SK-N-SH (cell line): Measurements from ENCODE around the gene IFT20. TPM values are rescaled to one million over a fixed set of nuclear protein-coding genes. Genes with fewer than 3 reads are reported as not detected.

Experiments
- CTCF ChIA-PET: fragments of 300-600, 350-600 bp; formaldehyde crosslinking; extraction: SDS; loops from one replicate; lab custom pipeline; 2021; lab: Yijun Ruan, JAX
- POLR2A ChIA-PET: fragments of 350-600 bp; sonication (Branson Sonifier 250); formaldehyde crosslinking; extraction: SDS; loops from one replicate; lab custom pipeline; 2020; ENCODE audit warnings: antibody characterized with exemption, inconsistent platforms; lab: Yijun Ruan, JAX
- DNase-seq: peaks from one replicate; pipeline ENCODE4 v3.0.0; 2012
- H2AFZ ChIP-seq: fragments of 200-600 bp; sonication (generic); 2 replicates; pipeline ENCODE4 v1.8.1; 2016; ENCODE audit warnings: antibody characterized with exemption, mild to moderate bottlenecking, low read depth
- H3F3A ChIP-seq: fragments of 200-600 bp; sonication (generic); replicated peaks from 2 replicates; pipeline ENCODE3; 2016; ENCODE audit warnings: antibody characterized with exemption, mild to moderate bottlenecking; ENCODE audit not compliant: insufficient read depth
- H3K27ac ChIP-seq, 2 experiments: fragments of 200-500 bp in 1 of 2; fragments of 200-600 bp in 1 of 2; sonication (Bioruptor generic) in 1 of 2; sonication (generic), shearing (Covaris generic) in 1 of 2; 2 replicates each; pipeline versions ENCODE4 v1.5.1 to v1.6.1; 2014 to 2016; ENCODE audit warnings: low read depth in 2 of 2, inconsistent platforms in 1 of 2, low read length in 1 of 2, mild to moderate bottlenecking in 1 of 2, mixed read lengths in 1 of 2
- H3K27me3 ChIP-seq: fragments of 200-600 bp; sonication (generic), shearing (Covaris generic); 2 replicates; pipeline ENCODE4 v1.6.1; 2016; ENCODE audit warnings: mixed run types; ENCODE audit not compliant: insufficient read depth
- H3K36me3 ChIP-seq, 2 experiments: fragments of 200-500 bp in 1 of 2; fragments of 200-600 bp in 1 of 2; sonication (Bioruptor generic) in 1 of 2; sonication (generic) in 1 of 2; replicated peaks in 1 of 2; 2 replicates each; pipeline versions ENCODE3 to v1.5.1; 2014 to 2016; ENCODE audit warnings: low read length in 1 of 2, mild to moderate bottlenecking in 1 of 2; ENCODE audit not compliant: insufficient read depth in 2 of 2, control insufficient read depth in 1 of 2
- H3K4me1 ChIP-seq, 2 experiments: fragments of 200-500 bp in 1 of 2; fragments of 200-600 bp in 1 of 2; sonication (Bioruptor generic) in 1 of 2; sonication (generic), shearing (Covaris generic) in 1 of 2; 2 replicates each; pipeline versions ENCODE4 v1.5.1 to v1.6.1; 2014 to 2016; ENCODE audit warnings: low read depth in 1 of 2, low read length in 1 of 2, mixed run types in 1 of 2; ENCODE audit not compliant: insufficient read depth in 2 of 2, control insufficient read depth in 1 of 2
- H3K4me2 ChIP-seq: fragments of 200-600 bp; sonication (generic), shearing (Covaris generic); 2 replicates; pipeline ENCODE4 v1.6.1; 2017; ENCODE audit warnings: mixed run types
- H3K4me3 ChIP-seq, 2 experiments: fragments of 200-500 bp in 1 of 2; fragments of 200-600 bp in 1 of 2; sonication (Bioruptor generic) in 1 of 2; sonication (generic), shearing (Covaris generic) in 1 of 2; 2 replicates each; pipeline versions ENCODE4 v1.5.1 to v1.8.1; 2014 to 2016; ENCODE audit warnings: low read depth in 2 of 2, inconsistent platforms in 1 of 2, low read length in 1 of 2, mild to moderate bottlenecking in 1 of 2, mixed read lengths in 1 of 2, moderate library complexity in 1 of 2
- H3K79me2 ChIP-seq: fragments of 200-600 bp; sonication (generic); 2 replicates; pipeline ENCODE4 v1.8.1; 2017; ENCODE audit warnings: mild to moderate bottlenecking; ENCODE audit not compliant: insufficient read depth
- H3K9ac ChIP-seq: fragments of 200-600 bp; sonication (generic); 2 replicates; pipeline ENCODE4 v1.6.1; 2017; ENCODE audit warnings: mixed run types
- H3K9me2 ChIP-seq: fragments of 200-600 bp; sonication (generic); 2 replicates; pipeline ENCODE4 v1.6.1; 2017; ENCODE audit warnings: mixed run types
- H3K9me3 ChIP-seq: fragments of 200-600 bp; sonication (generic); 2 replicates; pipeline ENCODE4 v1.6.1; 2017; ENCODE audit warnings: mixed run types, mild to moderate bottlenecking, moderate library complexity
- H4K20me1 ChIP-seq: fragments of 200-600 bp; sonication (generic); 2 replicates; pipeline ENCODE4 v1.6.1; 2017; ENCODE audit warnings: mild to moderate bottlenecking, mixed run types; ENCODE audit not compliant: insufficient read depth
- FOSL2 ChIP-seq: IDR thresholded peaks from 2 replicates; pipeline ENCODE4 v1.4.0; 2012; ENCODE audit warnings: low read depth, mild to moderate bottlenecking, moderate library complexity, borderline replicate concordance
- FOXM1 ChIP-seq: IDR thresholded peaks from 2 replicates; pipeline ENCODE4 v1.4.0; 2012; ENCODE audit warnings: low read depth, mild to moderate bottlenecking
- GATA2 ChIP-seq: sonication (generic); formaldehyde crosslinking; IDR thresholded peaks from 2 replicates; pipeline ENCODE4 v1.5.0; 2020; ENCODE audit warnings: mild to moderate bottlenecking, missing genetic modification reagents
- JUND ChIP-seq: IDR thresholded peaks from 2 replicates; pipeline ENCODE4 v1.4.0; 2012
- NRF1 ChIP-seq: IDR thresholded peaks from 2 replicates; pipeline ENCODE4 v1.6.1; 2012; ENCODE audit warnings: low read depth, mild to moderate bottlenecking, low read length
- RAD21 ChIP-seq: IDR thresholded peaks from 2 replicates; pipeline ENCODE4 v1.6.1; 2012; ENCODE audit warnings: mild to moderate bottlenecking, low read length
- RFX5 ChIP-seq: IDR thresholded peaks from 2 replicates; pipeline ENCODE4 v1.6.1; 2012; ENCODE audit warnings: mild to moderate bottlenecking, improper control_type of control experiment, low read length
- SIN3A ChIP-seq: IDR thresholded peaks from 2 replicates; pipeline ENCODE4 v1.6.1; 2012; ENCODE audit warnings: low read depth, mild to moderate bottlenecking, low read length, moderate library complexity, borderline replicate concordance
- TCF12 ChIP-seq: IDR thresholded peaks from 2 replicates; pipeline ENCODE4 v1.4.0; 2012
- YY1 ChIP-seq: IDR thresholded peaks from 2 replicates; pipeline ENCODE4 v1.4.0; 2012; ENCODE audit warnings: low read depth, mild to moderate bottlenecking
- WGBS: methylation state at CpG from one replicate; pipeline ENCODE4 v1.1.6; 2017; ENCODE audit warnings: low lambda C conversion rate; 5-methylcytosine and 5-hydroxymethylcytosine counted together
- polyA plus RNA-seq, 3 experiments: library from polyadenylated mRNA; depleted of rRNA; stranded (reverse); fragments of >200 nt; gene quantifications; 2 replicates each; pipeline ENCODE4 v1.2.3, GENCODE V29; 2012
- TF ChIP-seq, protein P1 (sequence below): fragments of 200-600 bp; sonication (generic); IDR thresholded peaks from 2 replicates; pipeline ENCODE4 v1.6.1; 2017; ENCODE audit warnings: antibody characterized with exemption, mild to moderate bottlenecking, moderate library complexity
- TF ChIP-seq, protein P2 (sequence below): fragments of 150-350 bp; IDR thresholded peaks from 2 replicates; pipeline ENCODE4 v1.6.1; 2016; ENCODE audit warnings: mild to moderate bottlenecking, low read depth, low read length
- TF ChIP-seq, protein P3 (sequence below): fragments of 150-350 bp; IDR thresholded peaks from 2 replicates; pipeline ENCODE4 v1.6.1; 2017; ENCODE audit warnings: antibody characterized with exemption, low read length, low read depth, borderline replicate concordance
- TF ChIP-seq, protein P4 (sequence below): IDR thresholded peaks from 2 replicates; pipeline ENCODE4 v1.4.0; 2012; ENCODE audit warnings: low read depth, borderline replicate concordance

The IFT20 gene
- polyA plus RNA-seq, 1 of the 3 experiments (the other 2 are of a cell fraction), result 75.6 TPM

DNA sequence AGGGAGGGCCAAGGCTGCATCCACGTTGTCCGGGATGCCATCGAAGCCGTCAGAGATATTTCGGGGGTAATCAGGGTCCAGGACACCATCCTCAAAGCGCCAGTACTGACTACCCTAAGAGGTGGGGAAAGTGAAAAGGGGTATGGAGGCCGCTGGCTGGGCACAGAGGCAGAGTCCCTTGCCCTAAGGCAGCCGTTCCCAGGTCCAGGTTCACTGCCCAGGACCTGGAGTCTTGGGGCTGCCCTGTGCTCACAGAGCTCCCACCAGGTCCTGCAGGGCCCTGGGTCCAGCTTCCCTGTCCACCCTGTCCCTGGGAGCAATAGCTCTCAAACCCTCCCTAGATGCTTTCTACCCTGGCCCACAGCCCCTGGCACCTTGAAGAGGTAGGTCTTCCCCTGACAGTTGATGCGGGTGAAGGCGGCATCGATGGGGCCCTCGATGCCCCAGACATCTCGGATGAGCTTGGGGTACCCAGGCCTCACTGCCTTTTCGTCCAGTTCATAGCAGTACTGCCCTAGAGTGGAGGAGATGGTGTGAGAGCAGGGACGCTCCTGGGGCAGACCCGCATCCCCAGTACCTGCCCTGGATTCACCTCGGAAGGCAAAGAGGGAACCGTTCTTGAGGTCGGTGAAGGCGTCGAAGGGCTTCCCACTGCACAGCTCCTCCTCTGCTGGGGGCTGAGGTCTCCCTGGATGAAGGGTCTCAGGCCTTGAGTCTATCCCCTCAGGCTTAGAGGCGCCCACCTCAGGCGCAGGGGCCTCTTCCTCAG lies 33.8 kb upstream of the IFT20 start (continued):
- TF ChIP-seq NRF1, result no peak
- TF ChIP-seq, protein P1, sequence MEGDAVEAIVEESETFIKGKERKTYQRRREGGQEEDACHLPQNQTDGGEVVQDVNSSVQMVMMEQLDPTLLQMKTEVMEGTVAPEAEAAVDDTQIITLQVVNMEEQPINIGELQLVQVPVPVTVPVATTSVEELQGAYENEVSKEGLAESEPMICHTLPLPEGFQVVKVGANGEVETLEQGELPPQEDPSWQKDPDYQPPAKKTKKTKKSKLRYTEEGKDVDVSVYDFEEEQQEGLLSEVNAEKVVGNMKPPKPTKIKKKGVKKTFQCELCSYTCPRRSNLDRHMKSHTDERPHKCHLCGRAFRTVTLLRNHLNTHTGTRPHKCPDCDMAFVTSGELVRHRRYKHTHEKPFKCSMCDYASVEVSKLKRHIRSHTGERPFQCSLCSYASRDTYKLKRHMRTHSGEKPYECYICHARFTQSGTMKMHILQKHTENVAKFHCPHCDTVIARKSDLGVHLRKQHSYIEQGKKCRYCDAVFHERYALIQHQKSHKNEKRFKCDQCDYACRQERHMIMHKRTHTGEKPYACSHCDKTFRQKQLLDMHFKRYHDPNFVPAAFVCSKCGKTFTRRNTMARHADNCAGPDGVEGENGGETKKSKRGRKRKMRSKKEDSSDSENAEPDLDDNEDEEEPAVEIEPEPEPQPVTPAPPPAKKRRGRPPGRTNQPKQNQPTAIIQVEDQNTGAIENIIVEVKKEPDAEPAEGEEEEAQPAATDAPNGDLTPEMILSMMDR, result no peak
- no peak for TF ChIP-seq TCF12
- TF ChIP-seq RFX5, result no peak

DNA sequence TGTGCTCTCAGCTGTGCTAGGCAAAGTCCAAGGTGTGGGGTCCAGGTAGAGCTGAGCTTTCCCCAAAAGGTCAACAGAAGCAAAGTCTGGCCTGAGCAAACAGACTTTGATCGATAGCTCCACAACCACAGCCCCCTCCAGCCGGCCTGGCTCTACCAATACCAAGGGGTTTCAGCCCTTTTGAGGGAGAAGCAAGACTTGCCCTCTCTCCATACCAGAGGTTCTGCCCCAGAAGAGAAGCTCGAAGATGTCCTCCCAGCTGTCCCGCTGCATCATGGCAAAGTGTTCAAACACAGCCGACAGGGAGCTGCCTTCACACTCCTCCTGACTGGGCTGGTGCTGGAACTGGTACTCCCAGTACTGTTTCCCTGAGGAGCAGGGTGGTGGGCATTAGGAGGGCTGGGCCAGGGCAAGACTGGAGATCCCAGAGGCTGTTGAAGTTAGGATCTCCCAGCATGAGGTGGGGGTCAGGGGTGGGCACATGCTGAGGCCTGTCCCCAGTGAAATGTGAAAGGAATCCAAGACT lies 33.1 kb upstream of the IFT20 start:
- CTCF ChIA-PET, result no interaction called here
- no peak overlapping the region for H3K27ac ChIP-seq
- DNase-seq, result no peak
- no peak overlapping the region for H2AFZ ChIP-seq
- no peak overlapping the region for H3K4me2 ChIP-seq
- POLR2A ChIA-PET, result interaction anchor here (4.5 kb wide), 1 partner anchor 11 kb away, joined by 34 read pairs; the partner anchor contains the start of gene POLDIP2
- H3K79me2 ChIP-seq, result peaks cover 10% of the 10 kb centered on the region
- H3K9ac ChIP-seq, result no peak overlapping the region
- H3K4me3 ChIP-seq, result no peak overlapping the region
- no peaks in the 10 kb centered on the region for H3K9me3 ChIP-seq
- peaks cover 0 to 14% of the 10 kb centered on the region in 2 experiments for H3K36me3 ChIP-seq
- H4K20me1 ChIP-seq, result peaks cover 9% of the 10 kb centered on the region
- WGBS, result 89% methylated on average over 3 of the region's 5 CpGs
- H3K27me3 ChIP-seq, result no peaks in the 10 kb centered on the region
- TF ChIP-seq GATA2 (CRISPR knock-in tag), result no peak
- TF ChIP-seq, protein P2, sequence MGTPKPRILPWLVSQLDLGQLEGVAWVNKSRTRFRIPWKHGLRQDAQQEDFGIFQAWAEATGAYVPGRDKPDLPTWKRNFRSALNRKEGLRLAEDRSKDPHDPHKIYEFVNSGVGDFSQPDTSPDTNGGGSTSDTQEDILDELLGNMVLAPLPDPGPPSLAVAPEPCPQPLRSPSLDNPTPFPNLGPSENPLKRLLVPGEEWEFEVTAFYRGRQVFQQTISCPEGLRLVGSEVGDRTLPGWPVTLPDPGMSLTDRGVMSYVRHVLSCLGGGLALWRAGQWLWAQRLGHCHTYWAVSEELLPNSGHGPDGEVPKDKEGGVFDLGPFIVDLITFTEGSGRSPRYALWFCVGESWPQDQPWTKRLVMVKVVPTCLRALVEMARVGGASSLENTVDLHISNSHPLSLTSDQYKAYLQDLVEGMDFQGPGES, result no peak
- TF ChIP-seq, protein P3, sequence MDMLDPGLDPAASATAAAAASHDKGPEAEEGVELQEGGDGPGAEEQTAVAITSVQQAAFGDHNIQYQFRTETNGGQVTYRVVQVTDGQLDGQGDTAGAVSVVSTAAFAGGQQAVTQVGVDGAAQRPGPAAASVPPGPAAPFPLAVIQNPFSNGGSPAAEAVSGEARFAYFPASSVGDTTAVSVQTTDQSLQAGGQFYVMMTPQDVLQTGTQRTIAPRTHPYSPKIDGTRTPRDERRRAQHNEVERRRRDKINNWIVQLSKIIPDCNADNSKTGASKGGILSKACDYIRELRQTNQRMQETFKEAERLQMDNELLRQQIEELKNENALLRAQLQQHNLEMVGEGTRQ, result no peak
- H3F3A ChIP-seq, result peaks cover 18% of the 10 kb centered on the region
- no peaks in the 10 kb centered on the region for H3K9me2 ChIP-seq
- peaks cover 13 to 24% of the 10 kb centered on the region in 2 experiments for H3K4me1 ChIP-seq

DNA sequence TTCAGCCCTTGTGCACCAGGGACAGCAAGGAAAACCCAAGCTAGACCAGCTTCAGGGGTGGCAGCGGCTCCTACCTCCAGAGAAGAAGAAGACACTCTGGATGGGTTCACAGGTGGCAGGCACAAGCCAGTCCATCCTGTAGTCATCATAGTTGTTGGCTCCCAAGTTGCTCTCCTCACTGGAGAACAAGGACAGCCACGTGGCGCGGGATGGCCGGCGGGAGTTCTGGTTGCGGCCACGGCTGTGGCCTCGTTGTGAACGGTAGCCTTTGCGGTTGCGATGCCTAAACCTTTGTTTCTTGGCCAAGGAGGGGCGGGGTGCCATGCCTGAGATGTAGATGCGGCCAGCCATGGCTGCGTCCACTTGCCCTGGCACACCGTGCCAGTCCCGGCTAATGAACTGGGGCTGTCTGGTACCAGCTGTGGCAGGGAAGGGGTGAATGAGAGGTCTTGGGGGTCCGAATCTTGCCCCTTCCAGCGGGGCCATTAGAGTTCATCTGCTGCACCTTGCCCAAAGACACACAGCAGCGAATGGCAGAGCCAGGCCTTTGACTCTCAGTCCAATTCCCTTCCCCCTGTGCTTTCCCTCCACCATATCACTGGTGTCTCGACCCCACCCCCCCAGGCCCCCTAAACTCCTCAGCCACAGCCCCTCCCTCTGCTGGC lies 32.5 kb upstream of the IFT20 start:
- no peak overlapping the region for H3K9ac ChIP-seq
- no peak for TF ChIP-seq RAD21
- no peak for TF ChIP-seq FOSL2
- no peak for TF ChIP-seq JUND
- TF ChIP-seq, protein P4, sequence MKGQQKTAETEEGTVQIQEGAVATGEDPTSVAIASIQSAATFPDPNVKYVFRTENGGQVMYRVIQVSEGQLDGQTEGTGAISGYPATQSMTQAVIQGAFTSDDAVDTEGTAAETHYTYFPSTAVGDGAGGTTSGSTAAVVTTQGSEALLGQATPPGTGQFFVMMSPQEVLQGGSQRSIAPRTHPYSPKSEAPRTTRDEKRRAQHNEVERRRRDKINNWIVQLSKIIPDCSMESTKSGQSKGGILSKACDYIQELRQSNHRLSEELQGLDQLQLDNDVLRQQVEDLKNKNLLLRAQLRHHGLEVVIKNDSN, result no peak
- TF ChIP-seq, protein P1, result no peak
- TF ChIP-seq YY1, result no peak
- TF ChIP-seq SIN3A, result no peak
- no peak for TF ChIP-seq FOXM1
- H3K4me1 ChIP-seq, result peaks cover 7 to 18% of the 10 kb centered on the region in 2 experiments
- peaks cover 21% of the 10 kb centered on the region for H3F3A ChIP-seq
- H3K9me2 ChIP-seq, result no peaks in the 10 kb centered on the region
- no peak overlapping the region for H2AFZ ChIP-seq
- H3K9me3 ChIP-seq, result no peaks in the 10 kb centered on the region
- no peak for DNase-seq
- H3K27me3 ChIP-seq, result no peaks in the 10 kb centered on the region
- no peak overlapping the region for H3K4me3 ChIP-seq
- 79% methylated on average over 6 of the region's 21 CpGs for WGBS
- H3K36me3 ChIP-seq, result peaks cover 0 to 16% of the 10 kb centered on the region in 2 experiments
- H4K20me1 ChIP-seq, result peaks cover 3% of the 10 kb centered on the region
- no peak overlapping the region for H3K27ac ChIP-seq
- peaks cover 4% of the 10 kb centered on the region; the same call in 1 of the 2 replicates for H3K79me2 ChIP-seq
- CTCF ChIA-PET, result interaction anchor here (1.3 kb wide), 1 partner anchor 22 kb away, joined by 4 read pairs; no protein-coding TSS in a partner anchor
- POLR2A ChIA-PET, result no interaction called here
- no peak overlapping the region for H3K4me2 ChIP-seq
